Measurements from ENCODE around the gene GFER. TPM values are rescaled to one million over a fixed set of nuclear protein-coding genes. Genes with fewer than 3 reads are reported as not detected.

Gene GFER
- total and polyA plus RNA-seq, 2 donors = 16.1 to 28.0 TPM

GRCh38 chr16:1993731-1994131, 9.7 kb downstream of the GFER start:
- WGBS = 84% methylated on average over 2 of the region's 2 CpGs
- Histone ChIP-seq H3K27me3 (ENCODE audit: control insufficient read depth in 2 of 2, insufficient read depth in 1 of 2, low read length in 1 of 2) (peaks cover 31 to 45% of the 10 kb centered on the region in 2 donors), H3K4me1 (ENCODE audit: control insufficient read depth in 2 of 2, insufficient read depth in 2 of 2, low read length in 2 of 2) (peaks cover 13 to 19% of the 10 kb centered on the region in 2 donors), H3K9me3 (ENCODE audit: control insufficient read depth in 2 of 2, insufficient read depth in 1 of 2, low read length in 1 of 2) (peaks cover 1 to 12% of the 10 kb centered on the region in 2 donors), H3K27ac (ENCODE audit: low read depth in 1 of 2, low read length in 1 of 2) (no peak overlapping the region), H3K36me3 (ENCODE audit: control insufficient read depth in 2 of 2, insufficient read depth in 2 of 2, low read length in 1 of 2) (peaks cover 16 to 22% of the 10 kb centered on the region in 2 donors), H3K4me3 (ENCODE audit: low read length in 2 of 2) (no peak overlapping the region)
- no peak for DNase-seq (ENCODE audit: low read depth in 6 of 9, low spot score in 9 of 9)

DNA sequence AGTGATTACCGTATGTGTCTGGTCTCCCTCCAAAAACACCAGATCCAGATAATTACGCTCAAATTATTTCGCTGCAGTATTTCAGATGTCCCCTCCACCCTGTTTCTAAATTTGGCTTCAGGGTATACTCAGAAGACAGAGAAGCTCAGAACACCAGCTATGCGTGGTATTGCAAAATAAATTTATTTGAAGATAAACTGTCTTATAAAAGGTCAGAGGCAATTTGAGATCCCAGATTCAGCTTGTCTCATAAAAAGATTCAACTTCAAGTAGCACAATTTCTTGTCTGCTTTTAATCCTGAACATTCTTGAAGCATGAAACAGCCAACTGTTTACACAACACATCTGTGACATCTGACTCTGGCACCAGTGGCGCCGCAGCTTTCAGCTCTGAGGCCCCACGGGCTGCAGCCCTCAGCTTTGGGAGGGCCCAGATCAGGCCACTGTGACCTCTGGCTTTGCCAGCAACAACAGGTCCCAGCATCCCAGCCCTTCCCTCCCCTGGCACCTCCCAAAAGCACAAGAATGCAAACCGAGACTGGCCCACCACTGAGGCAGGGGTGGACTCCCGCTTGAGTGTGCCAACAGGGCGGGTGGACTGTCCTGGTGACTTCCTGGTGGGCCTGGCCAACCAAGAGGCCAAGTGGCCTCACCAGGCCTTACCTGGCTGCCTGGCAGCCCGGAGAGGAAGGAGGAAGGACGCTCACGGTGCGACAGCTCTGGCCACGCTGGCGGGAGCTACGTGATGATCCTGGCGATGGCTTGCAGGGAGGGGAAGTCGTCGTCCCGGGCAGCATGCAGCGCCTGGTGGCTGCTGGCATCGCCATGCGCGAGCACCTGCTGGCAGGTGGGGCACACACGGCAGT, 13.7 kb downstream of the GFER start:
- DNase-seq (ENCODE audit: low read depth in 6 of 9, low spot score in 9 of 9) = no peak
- 96% methylated on average over 26 of the region's 26 CpGs for WGBS
- H3K9me3 ChIP-seq (ENCODE audit: control insufficient read depth in 2 of 2, insufficient read depth in 1 of 2, low read length in 1 of 2) = peaks cover 0 to 3% of the 10 kb centered on the region in 2 donors
- H3K27me3 ChIP-seq (ENCODE audit: control insufficient read depth in 2 of 2, insufficient read depth in 1 of 2, low read length in 1 of 2) = peaks cover 0 to 11% of the 10 kb centered on the region in 2 donors
- peaks cover 53 to 62% of the 10 kb centered on the region in 2 donors for H3K36me3 ChIP-seq (ENCODE audit: control insufficient read depth in 2 of 2, insufficient read depth in 2 of 2, low read length in 1 of 2)
- H3K4me1 ChIP-seq (ENCODE audit: control insufficient read depth in 2 of 2, insufficient read depth in 2 of 2, low read length in 2 of 2) = no peaks in the 10 kb centered on the region
- H3K27ac ChIP-seq (ENCODE audit: low read depth in 1 of 2, low read length in 1 of 2) = no peak overlapping the region
- no peak overlapping the region for H3K4me3 ChIP-seq (ENCODE audit: low read length in 2 of 2)

- Histone ChIP-seq H3K4me1 (ENCODE audit: control insufficient read depth in 2 of 2, insufficient read depth in 2 of 2, low read length in 2 of 2) (peaks cover 0 to under 1% of the 10 kb centered on the region in 2 donors), H3K27ac (ENCODE audit: low read depth in 1 of 2, low read length in 1 of 2) (no peak overlapping the region), H3K36me3 (ENCODE audit: control insufficient read depth in 2 of 2, insufficient read depth in 2 of 2, low read length in 1 of 2) (peaks cover 60 to 69% of the 10 kb centered on the region in 2 donors), H3K4me3 (ENCODE audit: low read length in 2 of 2) (no peak overlapping the region), H3K9me3 (ENCODE audit: control insufficient read depth in 2 of 2, insufficient read depth in 1 of 2, low read length in 1 of 2) (no peaks in the 10 kb centered on the region), H3K27me3 (ENCODE audit: control insufficient read depth in 2 of 2, insufficient read depth in 1 of 2, low read length in 1 of 2) (peaks cover 0 to 4% of the 10 kb centered on the region in 2 donors)
- no peak for DNase-seq (ENCODE audit: low read depth in 6 of 9, low spot score in 9 of 9)
- WGBS = 98% methylated on average over 27 of the region's 27 CpGs
Observed at GRCh38 chr16:1998360-1998835, 14.4 kb downstream of the GFER start.

- 98% methylated on average over 39 of the region's 39 CpGs for WGBS
- Histone ChIP-seq H3K27me3 (ENCODE audit: control insufficient read depth in 2 of 2, insufficient read depth in 1 of 2, low read length in 1 of 2) (no peaks in the 10 kb centered on the region), H3K36me3 (ENCODE audit: control insufficient read depth in 2 of 2, insufficient read depth in 2 of 2, low read length in 1 of 2) (peaks cover 64 to 69% of the 10 kb centered on the region in 2 donors), H3K4me1 (ENCODE audit: control insufficient read depth in 2 of 2, insufficient read depth in 2 of 2, low read length in 2 of 2) (peaks cover 0 to 7% of the 10 kb centered on the region in 2 donors), H3K9me3 (ENCODE audit: control insufficient read depth in 2 of 2, insufficient read depth in 1 of 2, low read length in 1 of 2) (peaks cover 0 to 5% of the 10 kb centered on the region in 2 donors), H3K27ac (ENCODE audit: low read depth in 1 of 2, low read length in 1 of 2) (no peak overlapping the region), H3K4me3 (ENCODE audit: low read length in 2 of 2) (no peak overlapping the region)
- DNase-seq (ENCODE audit: low read depth in 6 of 9, low spot score in 9 of 9) = no peak
Observed at GRCh38 chr16:1998852-1999801, 15.1 kb downstream of the GFER start.

- Histone ChIP-seq H3K27me3 (ENCODE audit: control insufficient read depth in 2 of 2, insufficient read depth in 1 of 2, low read length in 1 of 2) (no peaks in the 10 kb centered on the region), H3K4me1 (ENCODE audit: control insufficient read depth in 2 of 2, insufficient read depth in 2 of 2, low read length in 2 of 2) (peaks cover 0 to 12% of the 10 kb centered on the region in 2 donors), H3K36me3 (ENCODE audit: control insufficient read depth in 2 of 2, insufficient read depth in 2 of 2, low read length in 1 of 2) (peaks cover 68 to 69% of the 10 kb centered on the region in 2 donors), H3K27ac (ENCODE audit: low read depth in 1 of 2, low read length in 1 of 2) (no peak overlapping the region), H3K9me3 (ENCODE audit: control insufficient read depth in 2 of 2, insufficient read depth in 1 of 2, low read length in 1 of 2) (peaks cover 0 to 10% of the 10 kb centered on the region in 2 donors), H3K4me3 (ENCODE audit: low read length in 2 of 2) (no peak overlapping the region)
- WGBS = 98% methylated on average over 28 of the region's 28 CpGs
- no peak for DNase-seq (ENCODE audit: low read depth in 6 of 9, low spot score in 9 of 9)
Observed at GRCh38 chr16:1999866-2000514, 16.0 kb downstream of the GFER start.

DNA sequence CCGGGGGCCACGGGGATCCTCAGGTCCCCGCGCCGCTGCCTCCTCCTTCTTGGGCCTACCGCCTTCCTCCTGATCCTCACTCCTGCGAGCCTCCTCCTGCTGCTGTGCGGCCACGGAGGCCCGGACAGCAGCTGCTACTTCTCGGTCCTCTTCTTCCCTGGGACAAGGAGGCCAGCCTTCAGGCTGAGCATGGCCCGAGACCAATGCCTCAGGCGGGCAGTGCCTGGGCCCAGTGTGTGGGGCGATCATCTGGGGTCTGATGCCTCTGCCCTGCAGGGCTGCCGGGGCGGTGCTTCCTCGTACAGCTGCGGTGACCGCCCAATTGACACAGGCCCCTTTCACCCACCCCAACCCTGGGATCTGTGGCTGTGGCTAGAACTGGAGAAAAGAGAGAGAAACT, 17.0 kb downstream of the GFER start:
- peaks cover 0 to 12% of the 10 kb centered on the region in 2 donors for H3K4me1 ChIP-seq (ENCODE audit: control insufficient read depth in 2 of 2, insufficient read depth in 2 of 2, low read length in 2 of 2)
- WGBS = 98% methylated on average over 19 of the region's 19 CpGs
- H3K4me3 ChIP-seq (ENCODE audit: low read length in 2 of 2) = no peak overlapping the region
- H3K36me3 ChIP-seq (ENCODE audit: control insufficient read depth in 2 of 2, insufficient read depth in 2 of 2, low read length in 1 of 2) = peaks cover 68 to 69% of the 10 kb centered on the region in 2 donors
- H3K27me3 ChIP-seq (ENCODE audit: control insufficient read depth in 2 of 2, insufficient read depth in 1 of 2, low read length in 1 of 2) = no peaks in the 10 kb centered on the region
- peaks cover 0 to 10% of the 10 kb centered on the region in 2 donors for H3K9me3 ChIP-seq (ENCODE audit: control insufficient read depth in 2 of 2, insufficient read depth in 1 of 2, low read length in 1 of 2)
- H3K27ac ChIP-seq (ENCODE audit: low read depth in 1 of 2, low read length in 1 of 2) = no peak overlapping the region
- no peak for DNase-seq (ENCODE audit: low read depth in 6 of 9, low spot score in 9 of 9)

DNA sequence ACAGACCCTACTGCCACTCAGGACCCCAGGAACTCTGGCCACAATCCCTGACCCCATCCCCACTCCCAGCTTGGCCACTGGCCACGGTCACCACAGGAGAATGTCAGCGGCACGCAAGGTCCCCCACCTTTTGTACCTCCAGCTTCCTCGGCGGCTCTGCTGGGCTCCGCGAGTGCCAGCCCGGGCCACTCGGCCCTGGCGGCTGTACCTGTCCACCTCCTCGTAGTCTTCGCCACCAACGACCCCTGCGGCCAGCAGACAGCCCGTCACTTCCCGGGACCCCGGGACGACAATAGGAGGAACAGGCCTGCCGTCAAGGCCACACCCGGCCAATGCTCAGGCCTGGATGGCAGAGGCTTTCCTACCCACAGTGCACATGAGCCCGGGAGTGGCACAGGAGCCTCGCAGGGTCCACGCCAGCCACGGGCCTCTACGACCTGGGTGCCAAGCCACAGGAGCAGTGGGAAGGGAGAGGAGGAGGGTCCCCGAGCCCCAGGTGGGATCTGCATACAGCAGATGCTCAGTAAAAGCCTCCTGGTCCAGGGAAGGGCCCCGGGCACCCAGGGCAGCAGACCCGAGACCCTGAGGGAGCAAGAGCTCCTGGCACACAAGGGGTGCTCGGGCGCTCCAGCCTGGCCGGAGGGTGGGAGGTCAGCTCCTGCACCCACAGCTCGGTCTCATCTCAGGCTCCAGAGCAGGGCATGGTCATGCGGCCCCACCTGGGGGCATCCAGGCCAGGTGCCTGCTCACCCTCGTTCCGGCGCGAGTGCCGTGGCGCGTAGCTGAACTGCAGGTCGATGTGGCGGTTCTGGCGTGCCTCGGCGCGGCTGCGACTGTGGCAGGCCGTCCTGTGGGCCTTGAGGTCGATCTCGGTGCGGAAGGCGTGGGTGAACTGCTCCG, 17.7 kb downstream of the GFER start:
- Histone ChIP-seq H3K4me1 (ENCODE audit: control insufficient read depth in 2 of 2, insufficient read depth in 2 of 2, low read length in 2 of 2) (peaks cover under 1 to 12% of the 10 kb centered on the region in 2 donors), H3K36me3 (ENCODE audit: control insufficient read depth in 2 of 2, insufficient read depth in 2 of 2, low read length in 1 of 2) (peaks cover 67 to 68% of the 10 kb centered on the region in 2 donors), H3K27me3 (ENCODE audit: control insufficient read depth in 2 of 2, insufficient read depth in 1 of 2, low read length in 1 of 2) (no peaks in the 10 kb centered on the region), H3K4me3 (ENCODE audit: low read length in 2 of 2) (no peak overlapping the region), H3K9me3 (ENCODE audit: control insufficient read depth in 2 of 2, insufficient read depth in 1 of 2, low read length in 1 of 2) (peaks cover 0 to 10% of the 10 kb centered on the region in 2 donors), H3K27ac (ENCODE audit: low read depth in 1 of 2, low read length in 1 of 2) (no peak overlapping the region)
- 98% methylated on average over 53 of the region's 53 CpGs for WGBS
- no peak for DNase-seq (ENCODE audit: low read depth in 6 of 9, low spot score in 9 of 9)
